ENCODE results near the gene MPND.

The MPND gene

GRCh38 chr19:4363571-4364304 is 20.4 kb downstream of the MPND start:
- DNase-seq (ENCODE audit: insufficient read length, low spot score), result no peak
- no peak for FAIRE-seq

GRCh38 chr19:4365341-4365740 is 22.0 kb downstream of the MPND start:
- DNase-seq (ENCODE audit: insufficient read length, low spot score), result no peak
- no peak for FAIRE-seq

- no peak for FAIRE-seq
- DNase-seq (ENCODE audit: insufficient read length, low spot score), result no peak
Observed at GRCh38 chr19:4365791-4366665, 22.7 kb downstream of the MPND start.

GRCh38 chr19:4366666-4367335 is 23.4 kb downstream of the MPND start:
- FAIRE-seq, result no peak
- no peak for DNase-seq (ENCODE audit: insufficient read length, low spot score)

- FAIRE-seq, result no peak
- no peak for DNase-seq (ENCODE audit: insufficient read length, low spot score)
Observed at GRCh38 chr19:4367336-4367723, 24.0 kb downstream of the MPND start.

- DNase-seq (ENCODE audit: insufficient read length, low spot score) (no peak), FAIRE-seq (no peak)
Observed at GRCh38 chr19:4367781-4368127, 24.4 kb downstream of the MPND start.

- DNase-seq (ENCODE audit: insufficient read length, low spot score) (peak; percentile 44), FAIRE-seq (peak; percentile 68)
Observed at GRCh38 chr19:4368128-4368820, 24.9 kb downstream of the MPND start.

GRCh38 chr19:4369109-4369887 is 25.9 kb downstream of the MPND start:
- DNase-seq (ENCODE audit: insufficient read length, low spot score) (peak; percentile 77), FAIRE-seq (peak; percentile 99)

GRCh38 chr19:4369888-4370260 is 26.5 kb downstream of the MPND start:
- DNase-seq (ENCODE audit: insufficient read length, low spot score), result peak; percentile 64
- no peak for FAIRE-seq

GRCh38 chr19:4370418-4371041 is 27.2 kb downstream of the MPND start:
- FAIRE-seq (no peak), DNase-seq (ENCODE audit: insufficient read length, low spot score) (no peak)

GRCh38 chr19:4371247-4372164 is 28.1 kb downstream of the MPND start:
- DNase-seq (ENCODE audit: insufficient read length, low spot score) (no peak), FAIRE-seq (no peak)

GRCh38 chr19:4372165-4373012 is 29.0 kb downstream of the MPND start:
- FAIRE-seq, result no peak
- DNase-seq (ENCODE audit: insufficient read length, low spot score), result no peak

- no peak for FAIRE-seq
- no peak for DNase-seq (ENCODE audit: insufficient read length, low spot score)
Observed at GRCh38 chr19:4373013-4373367, 29.6 kb downstream of the MPND start.

GRCh38 chr19:4373601-4374497 is 30.5 kb downstream of the MPND start:
- no peak for DNase-seq (ENCODE audit: insufficient read length, low spot score)
- no peak for FAIRE-seq

- DNase-seq (ENCODE audit: insufficient read length, low spot score) (no peak), FAIRE-seq (no peak)
Observed at GRCh38 chr19:4374498-4375163, 31.3 kb downstream of the MPND start.

All from GM19239 (cell line).